Astrocyte (in vitro differentiated cells and primary cell): ENCODE data around the gene BORCS6.

ENCODE experiments used
- CTCF ChIP-seq: IDR thresholded peaks from 2 replicates; pipeline ENCODE4 v1.5.1; 2011; ENCODE audit warnings: low read depth, mild to moderate bottlenecking, inconsistent platforms, low read length, moderate library complexity; ENCODE audit not compliant: insufficient read depth
- EZH2 ChIP-seq: IDR thresholded peaks from 2 replicates; pipeline ENCODE4 v1.6.1; 2012; ENCODE audit warnings: mild to moderate bottlenecking, low read length, inconsistent platforms; ENCODE audit not compliant: insufficient read depth

GRCh38 chr17:8153525-8153956 lies 36.4 kb downstream of the BORCS6 start:
- TF ChIP-seq CTCF (no peak), EZH2 (no peak)
